HT1080 (cell line): Measurements from ENCODE around the gene CHD3. TPM values are rescaled to one million over a fixed set of nuclear protein-coding genes. Genes with fewer than 3 reads are reported as not detected.
A peak's percentile ranks its signal among the peaks of the same experiment; 100 is the strongest.

Experiments
- DNase-seq: peaks from one replicate; pipeline ENCODE4 v3.0.0-alpha.2; 2015; ENCODE audit warnings: low read depth
- polyA plus RNA-seq, 2 experiments: library from polyadenylated mRNA; depleted of rRNA; stranded (reverse); fragments of >200 nt; gene quantifications; 2 replicates each; pipeline ENCODE4 v1.2.3, GENCODE V29; 2015
- total RNA-seq: library from RNA; depleted of rRNA; stranded (reverse); fragments of >200 nt; shearing (Covaris generic); gene quantifications from 2 replicates; pipeline ENCODE4 v1.2.3, GENCODE V29; 2014; rRNA removed

CHD3 gene
- total RNA-seq = 82.5 and 84.7 TPM in 2 replicates
- polyA plus RNA-seq (2015; cell fraction: cytosol; rRNA removed) = 35.8 and 39.0 TPM in 2 replicates
- 107 and 119 TPM in 2 replicates for polyA plus RNA-seq (2015; cell fraction: nucleus; rRNA removed)

GRCh38 chr17:7888184-7888920, at the start of gene CHD3:
CHD3 (plus strand) TSS chr17:7888789; CDS start chr17:7889001, 212 bp downstream.
- DNase-seq = no peak

- DNase-seq = no peak
Observed at GRCh38 chr17:7839190-7839875, 49.3 kb upstream of the CHD3 start.

GRCh38 chr17:7839876-7840261, 48.7 kb upstream of the CHD3 start:
- DNase-seq = no peak

- DNase-seq = no peak
Observed at GRCh38 chr17:7840441-7840840, 48.1 kb upstream of the CHD3 start.

- DNase-seq = no peak
Observed at GRCh38 chr17:7840875-7841274, 47.7 kb upstream of the CHD3 start.

- peak; percentile 82 for DNase-seq
Observed at GRCh38 chr17:7841396-7841914, 47.1 kb upstream of the CHD3 start.

- DNase-seq = peak; percentile 78
Observed at GRCh38 chr17:7841915-7842379, 46.6 kb upstream of the CHD3 start.

GRCh38 chr17:7842380-7843256, 46.0 kb upstream of the CHD3 start:
- DNase-seq = peak; percentile 95

GRCh38 chr17:7843257-7843535, 45.4 kb upstream of the CHD3 start:
- DNase-seq = no peak

- DNase-seq = peak; percentile 72
Observed at GRCh38 chr17:7843536-7844291, 44.9 kb upstream of the CHD3 start.

GRCh38 chr17:7844292-7845154, 44.1 kb upstream of the CHD3 start:
- peak; percentile 91 for DNase-seq

- DNase-seq = no peak
Observed at GRCh38 chr17:7845359-7846062, 43.1 kb upstream of the CHD3 start.

- no peak for DNase-seq
Observed at GRCh38 chr17:7846063-7846735, 42.4 kb upstream of the CHD3 start.

- no peak for DNase-seq
Observed at GRCh38 chr17:7846765-7847661, 41.6 kb upstream of the CHD3 start.

GRCh38 chr17:7848131-7848579, 40.4 kb upstream of the CHD3 start:
- no peak for DNase-seq

GRCh38 chr17:7848739-7849129, 39.9 kb upstream of the CHD3 start:
- DNase-seq = no peak

GRCh38 chr17:7849130-7849750, 39.3 kb upstream of the CHD3 start:
- DNase-seq = no peak
